ENCODE results near the gene KAT2A. TPM values are rescaled to one million over a fixed set of nuclear protein-coding genes. Genes with fewer than 3 reads are reported as not detected.

Gene KAT2A
- total RNA-seq, 4 donors from 2014 or later: 30.2 to 68.7 (median 33.9) TPM

DNA sequence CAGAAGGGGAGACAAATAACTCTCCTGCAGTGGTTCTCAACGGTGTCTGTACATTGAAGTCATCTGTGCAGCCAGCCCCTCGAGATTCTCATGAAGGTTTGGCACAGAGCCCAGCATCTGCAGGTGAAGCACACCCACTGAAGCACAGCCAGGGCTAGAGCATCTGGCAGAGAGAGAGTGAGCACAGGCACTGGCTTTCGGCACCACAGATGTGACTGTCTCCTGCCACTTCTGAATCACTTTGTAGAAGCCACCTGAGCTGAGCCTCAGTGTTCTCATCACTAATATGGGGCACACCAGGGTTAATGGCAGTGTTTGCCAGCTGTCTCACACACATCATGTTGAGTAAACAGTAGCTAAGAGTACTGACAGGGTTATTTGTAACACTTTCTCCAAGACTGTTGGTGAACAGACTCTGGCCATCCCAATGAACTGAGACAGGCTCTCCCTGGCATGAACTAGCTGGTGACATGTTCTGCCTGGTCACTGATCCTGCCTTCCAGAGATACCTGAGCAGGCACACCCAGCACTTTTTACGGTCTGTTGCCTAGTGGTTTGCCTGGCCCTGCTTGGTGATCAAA is 12.4 kb upstream of the KAT2A start:
- no peak for TF ChIP-seq CTCF (IDR thresholded peaks at IDR 0.05)
- no peak for ATAC-seq (ENCODE audit: low FRiP score)
- no peak for DNase-seq (ENCODE audit: low spot score)

DNA sequence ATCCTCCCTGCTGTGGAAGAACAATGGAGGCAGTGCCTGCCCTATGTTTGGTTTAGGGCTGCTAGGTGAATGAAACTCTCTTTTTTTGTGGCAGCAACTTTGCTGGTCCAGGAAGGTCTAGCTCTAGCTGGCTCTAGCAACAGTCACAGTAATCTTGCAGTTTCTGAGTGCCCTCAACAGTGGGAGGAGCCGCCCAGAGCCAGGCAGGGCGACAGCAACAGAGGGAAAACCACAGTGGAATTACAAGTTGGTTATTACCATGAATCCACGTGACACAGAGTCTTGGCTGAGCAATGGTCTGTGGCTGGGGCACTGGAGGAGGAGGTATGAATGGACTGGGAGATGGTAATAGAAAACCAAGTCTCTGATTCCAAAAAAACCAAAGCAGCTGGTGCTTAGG is 11.8 kb upstream of the KAT2A start:
- DNase-seq (ENCODE audit: low spot score): no peak
- no peak for TF ChIP-seq CTCF (IDR thresholded peaks at IDR 0.05)
- ATAC-seq (ENCODE audit: low FRiP score): no peak

- ATAC-seq (ENCODE audit: low FRiP score) (no peak), DNase-seq (ENCODE audit: low spot score) (no peak)
- TF ChIP-seq CTCF (IDR thresholded peaks at IDR 0.05): no peak
These were observed 10.8 kb upstream of the KAT2A start for GRCh38 chr17:42131981-42132432.

GRCh38 chr17:42131232-42131631 is 10.1 kb upstream of the KAT2A start:
- no peak for TF ChIP-seq CTCF (IDR thresholded peaks at IDR 0.05)
- ATAC-seq (ENCODE audit: low FRiP score) (no peak), DNase-seq (ENCODE audit: low spot score) (no peak)

DNA sequence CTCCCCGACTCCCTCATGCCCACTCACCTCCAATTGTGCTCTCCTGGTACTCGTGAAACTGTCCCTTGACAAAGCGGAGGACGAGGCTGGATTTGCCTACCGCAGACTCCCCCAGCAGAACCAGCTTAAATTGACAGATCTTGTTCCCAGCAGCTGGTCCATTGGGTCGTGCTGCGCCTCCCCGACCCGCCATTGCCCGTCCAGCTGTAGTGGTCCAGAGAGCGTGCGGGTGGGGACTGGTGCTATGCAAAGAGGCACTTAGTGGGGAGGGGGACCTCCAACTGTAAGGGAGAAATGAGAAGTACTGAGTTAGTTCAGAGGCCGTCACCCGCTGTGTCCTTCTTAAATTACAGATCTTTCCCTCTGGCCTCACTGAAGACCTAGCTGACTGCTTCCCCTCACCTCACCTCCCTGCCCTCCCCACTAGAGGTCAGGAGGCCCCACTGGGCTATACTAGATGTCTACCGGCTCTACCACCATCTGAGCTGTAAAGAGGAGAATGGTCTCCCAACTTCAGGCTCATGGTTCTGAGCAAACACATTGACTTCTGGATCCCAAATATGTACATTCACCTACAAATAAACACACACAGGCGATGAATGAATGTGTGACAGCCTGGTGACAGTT is 9.3 kb upstream of the KAT2A start:
- no peak for ATAC-seq (ENCODE audit: low FRiP score)

DNA sequence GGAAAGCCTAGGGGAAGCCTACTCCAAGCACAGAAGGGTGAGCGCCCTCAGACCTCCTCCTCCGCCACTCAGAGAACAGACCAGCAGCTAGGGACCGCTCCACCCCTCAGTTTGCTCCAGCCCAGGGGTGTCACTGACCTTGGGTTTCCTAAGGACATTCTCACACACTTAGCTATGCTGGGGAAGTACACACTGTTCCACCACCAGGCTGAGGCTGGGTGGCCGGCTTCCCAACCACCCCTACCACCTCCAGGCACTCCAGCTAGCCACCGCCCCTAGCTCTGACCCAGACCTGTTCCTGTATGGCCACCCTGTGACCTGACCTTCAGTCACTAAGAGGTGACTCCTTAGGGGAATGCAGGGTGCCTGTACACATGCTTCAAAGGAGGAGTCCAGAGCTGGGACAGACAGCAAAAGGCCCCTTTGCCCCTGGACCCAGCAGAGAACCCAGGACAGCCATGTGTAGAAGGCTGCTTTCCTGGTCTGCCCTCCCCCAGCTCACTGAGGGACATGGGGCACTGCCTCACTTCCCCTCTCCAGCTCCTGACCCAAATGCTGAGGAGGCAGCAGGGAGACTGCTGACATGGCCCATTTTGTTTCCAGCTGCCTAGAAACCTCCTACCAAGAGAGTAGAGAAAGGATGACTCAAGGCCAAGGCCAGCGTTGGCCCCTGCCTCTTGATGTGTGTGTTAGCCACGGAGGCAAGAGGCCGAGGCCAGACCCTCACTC is 8.1 kb upstream of the KAT2A start:
- DNase-seq (ENCODE audit: low spot score) (no peak), ATAC-seq (ENCODE audit: low FRiP score) (no peak)
- TF ChIP-seq CTCF (IDR thresholded peaks at IDR 0.05): no peak

More for the DNA sequence above, 9.3 kb upstream of the KAT2A start:
- no peak for DNase-seq (ENCODE audit: low spot score)
- no peak for TF ChIP-seq CTCF (IDR thresholded peaks at IDR 0.05)

All from omental fat pad (tissue), 4 donors.